H1 (cell line): ENCODE results near the gene HNRNPA1. TPM values are rescaled to one million over a fixed set of nuclear protein-coding genes. Genes with fewer than 3 reads are reported as not detected.
"Not testable (repeated sequence)": the region's sequence is repeated elsewhere in the genome, so short reads cannot be mapped to it uniquely, and the experiment has no call there.

Experiments used
- CTCF ChIA-PET: fragments of 300-600 bp; sonication (Branson Sonifier 250); formaldehyde crosslinking; loops from one replicate; lab custom pipeline; 2021; ENCODE audit not compliant: partially characterized antibody; lab: Charles Lee
- POLR2A ChIA-PET: fragments of 300-600 bp; sonication (Branson Sonifier 250); formaldehyde crosslinking; loops from one replicate; lab custom pipeline; 2021; ENCODE audit warnings: inconsistent platforms; ENCODE audit not compliant: partially characterized antibody; lab: Charles Lee
- DNase-seq, 2 experiments: peaks; one replicate each; pipeline versions ENCODE4 v3.0.0 to v3.0.0-alpha.2; 2010 to 2022; ENCODE audit warnings: low spot score in 2 of 2, low read depth in 1 of 2, mixed read lengths in 1 of 2
- FAIRE-seq: peaks from 2 replicates; lab custom pipeline; 2011; peaks lifted over from hg19 to GRCh38; lab: Jason Lieb, UNC
- H2AFZ ChIP-seq: 2 replicates; pipeline ENCODE4 v1.8.1; 2012; ENCODE audit warnings: low read length, inconsistent platforms
- H2AK5ac ChIP-seq: 2 replicates; pipeline ENCODE4 v1.6.1; 2013; ENCODE audit warnings: low read depth, low read length
- H2BK120ac ChIP-seq: replicated peaks from 2 replicates; pipeline ENCODE3; 2013; ENCODE audit warnings: low read depth, low read length, inconsistent platforms
- H2BK12ac ChIP-seq: 2 replicates; pipeline ENCODE4 v1.6.1; 2013; ENCODE audit warnings: low read depth, low read length
- H2BK15ac ChIP-seq: 2 replicates; pipeline ENCODE4 v1.6.1; 2013; ENCODE audit warnings: low read length
- H2BK20ac ChIP-seq: 2 replicates; pipeline ENCODE4 v1.6.1; 2013; ENCODE audit warnings: low read length
- H2BK5ac ChIP-seq: 2 replicates; pipeline ENCODE4 v1.6.1; 2013; ENCODE audit warnings: low read depth, low read length
- H3K14ac ChIP-seq: 2 replicates; pipeline ENCODE4 v1.6.1; 2013; ENCODE audit warnings: inconsistent platforms; ENCODE audit not compliant: insufficient read length
- H3K18ac ChIP-seq: 2 replicates; pipeline ENCODE4 v1.6.1; 2013; ENCODE audit warnings: low read length; ENCODE audit errors: extremely low read depth
- H3K23ac ChIP-seq: 2 replicates; pipeline ENCODE4 v1.6.1; 2013; ENCODE audit warnings: inconsistent platforms; ENCODE audit not compliant: insufficient read length
- H3K23me2 ChIP-seq: 2 replicates; pipeline ENCODE4 v1.6.1; 2013; ENCODE audit warnings: low read depth, low read length
- H3K27ac ChIP-seq: 2 replicates; pipeline ENCODE4 v1.6.1; 2011; ENCODE audit warnings: low read depth, low read length, inconsistent platforms
- H3K27me3 ChIP-seq, 4 experiments: replicated peaks in 1 of 4; 1 replicate in 1 of 4; 2 replicates in 3 of 4; pipeline versions ENCODE4 v1.6.1 to v1.8.1; 2011 to 2013; ENCODE audit warnings: low read length in 3 of 4, mild to moderate bottlenecking in 3 of 4, inconsistent platforms in 2 of 4, mixed read lengths in 2 of 4, moderate library complexity in 1 of 4; ENCODE audit not compliant: control insufficient read depth in 3 of 4, insufficient read depth in 3 of 4; ENCODE audit errors: extremely low read depth in 1 of 4
- H3K36me3 ChIP-seq, 4 experiments: 2 replicates each; pipeline versions ENCODE4 v1.6.1 to v1.8.1; 2011 to 2013; ENCODE audit warnings: mild to moderate bottlenecking in 4 of 4, low read length in 3 of 4, moderate library complexity in 2 of 4, control low read depth in 1 of 4, inconsistent platforms in 1 of 4; ENCODE audit not compliant: insufficient read depth in 4 of 4, control insufficient read depth in 2 of 4
- H3K4ac ChIP-seq: replicated peaks from 2 replicates; pipeline ENCODE3; 2013; ENCODE audit warnings: low read length, low read depth, mixed read lengths, inconsistent platforms; ENCODE audit not compliant: insufficient read length
- H3K4me1 ChIP-seq, 4 experiments: replicated peaks in 1 of 4; 1 replicate in 1 of 4; 2 replicates in 3 of 4; pipeline versions ENCODE4 v1.6.1 to v1.8.1; 2011 to 2013; ENCODE audit warnings: low read length in 3 of 4, inconsistent platforms in 2 of 4, mixed read lengths in 1 of 4; ENCODE audit not compliant: insufficient read depth in 4 of 4, control insufficient read depth in 3 of 4
- H3K4me2 ChIP-seq, 2 experiments: 2 replicates each; pipeline versions ENCODE4 v1.6.1 to v1.8.1; 2011 to 2013; ENCODE audit warnings: low read depth in 2 of 2, low read length in 2 of 2, control low read depth in 1 of 2, inconsistent platforms in 1 of 2, mild to moderate bottlenecking in 1 of 2; ENCODE audit not compliant: insufficient read depth in 1 of 2
- H3K4me3 ChIP-seq, 4 experiments: fragments of 200-600, 300-600 bp in 1 of 4; sonication (generic), shearing (Covaris generic), sonication (Bioruptor Twin) in 1 of 4; 2 replicates each; pipeline versions ENCODE4 v1.5.1 to v1.8.1; 2011 to 2016; ENCODE audit warnings: low read length in 4 of 4, low read depth in 3 of 4, control low read depth in 2 of 4, inconsistent platforms in 2 of 4, mild to moderate bottlenecking in 2 of 4, mixed read lengths in 1 of 4, moderate library complexity in 1 of 4; ENCODE audit not compliant: insufficient read depth in 2 of 4; ENCODE audit errors: extremely low read depth in 1 of 4
- H3K56ac ChIP-seq: replicated peaks from 2 replicates; pipeline ENCODE3; 2013; ENCODE audit warnings: low read depth, mild to moderate bottlenecking, mixed read lengths, low read length, inconsistent platforms; ENCODE audit not compliant: insufficient read length
- H3K79me1 ChIP-seq: 2 replicates; pipeline ENCODE4 v1.6.1; 2013; ENCODE audit warnings: low read depth, low read length, control low read depth
- H3K79me2 ChIP-seq, 2 experiments: 2 replicates each; pipeline versions ENCODE4 v1.6.1 to v1.8.1; 2012 to 2013; ENCODE audit warnings: low read length in 2 of 2, mild to moderate bottlenecking in 2 of 2, inconsistent platforms in 1 of 2; ENCODE audit not compliant: insufficient read depth in 2 of 2, control insufficient read depth in 1 of 2
- H3K9ac ChIP-seq, 4 experiments: replicated peaks in 1 of 4; 1 replicate in 1 of 4; 2 replicates in 3 of 4; pipeline versions ENCODE4 v1.6.1 to v1.8.1; 2011 to 2013; ENCODE audit warnings: low read depth in 3 of 4, low read length in 3 of 4, control low read depth in 2 of 4, mild to moderate bottlenecking in 2 of 4, moderate library complexity in 2 of 4, inconsistent platforms in 1 of 4; ENCODE audit errors: extremely low read depth in 1 of 4
- H3K9me3 ChIP-seq, 2 experiments: 2 replicates each; pipeline versions ENCODE4 v1.6.1 to v1.8.1; 2012 to 2013; ENCODE audit warnings: mild to moderate bottlenecking in 2 of 2, moderate library complexity in 2 of 2, control low read depth in 1 of 2, inconsistent platforms in 1 of 2, low read depth in 1 of 2, low read length in 1 of 2, mixed read lengths in 1 of 2; ENCODE audit not compliant: insufficient read depth in 2 of 2
- H4K20me1 ChIP-seq, 2 experiments: replicated peaks in 1 of 2; 2 replicates each; pipeline versions ENCODE3 to v1.8.1; 2011 to 2013; ENCODE audit warnings: inconsistent platforms in 2 of 2, low read length in 2 of 2, mild to moderate bottlenecking in 1 of 2; ENCODE audit not compliant: insufficient read depth in 2 of 2, control insufficient read depth in 1 of 2
- H4K5ac ChIP-seq: 2 replicates; pipeline ENCODE4 v1.6.1; 2013; ENCODE audit warnings: low read length, low read depth, mixed read lengths, inconsistent platforms; ENCODE audit not compliant: insufficient read length
- H4K8ac ChIP-seq: 2 replicates; pipeline ENCODE4 v1.8.0; 2013; ENCODE audit warnings: mild to moderate bottlenecking, moderate library complexity, low read length, inconsistent platforms; ENCODE audit not compliant: insufficient read depth; ENCODE audit errors: extremely low read depth
- H4K91ac ChIP-seq: replicated peaks from 2 replicates; pipeline ENCODE3; 2013; ENCODE audit warnings: low read length, mixed read lengths, inconsistent platforms; ENCODE audit not compliant: insufficient read length
- WGBS, 2 experiments: shearing (Covaris generic) in 1 of 2; methylation state at CpG; one replicate each; pipeline versions ENCODE4 v1.1.6 to v1.1.7; 2013 to 2015; ENCODE audit warnings: low lambda C conversion rate in 2 of 2, mixed read lengths in 2 of 2, inconsistent platforms in 1 of 2, low coverage in 1 of 2, missing lambda C conversion rate in 1 of 2; ENCODE audit not compliant: insufficient replicate concordance in 2 of 2, insufficient coverage in 1 of 2, insufficient read length in 1 of 2; ENCODE audit errors: extremely low coverage in 1 of 2, missing lambda C conversion rate in 1 of 2; 5-methylcytosine and 5-hydroxymethylcytosine counted together
- polyA plus RNA-seq, 7 experiments: library from polyadenylated mRNA; depleted of rRNA in 3 of 7; stranded (reverse) in 5 of 7; unstranded in 2 of 7; fragments of >200 nt in 5 of 7; fragments of 200-250 nt in 2 of 7; gene quantifications; 1 replicate in 5 of 7; 2 replicates in 1 of 7; 4 replicates in 1 of 7; pipeline versions ENCODE4 v1.2.1 to v1.2.3, GENCODE V29; 2011 to 2013; ENCODE audit warnings: missing spikeins in 2 of 7, mixed read lengths in 2 of 7
- total RNA-seq: library from RNA; stranded (reverse); fragmentation: NEBNext Ultra II Directional; extraction: Animal tissue kit (Norgen Biotek cat#: 25700); gene quantifications from 2 replicates; pipeline ENCODE4 v1.2.1, GENCODE V29; 2021

Gene HNRNPA1
- total and polyA plus RNA-seq, 2 of the 8 experiments (the other 6 are each of a cell fraction or from before 2014, with no cell fraction given), result 835 to 2,738 TPM

GRCh38 chr12:54325442-54326109 is 45.0 kb downstream of the HNRNPA1 start:
- H3K23me2 ChIP-seq, H3K23ac ChIP-seq, H4K20me1 ChIP-seq, H3K18ac ChIP-seq, H3K27me3 ChIP-seq, H3K79me1 ChIP-seq, H3K14ac ChIP-seq, H2BK20ac ChIP-seq, FAIRE-seq, H2BK15ac ChIP-seq, H3K4ac ChIP-seq, H2AK5ac ChIP-seq, H3K79me2 ChIP-seq, DNase-seq, H3K9me3 ChIP-seq, H3K36me3 ChIP-seq, H4K91ac ChIP-seq: not testable (repeated sequence)
- Histone ChIP-seq H3K4me1 (peaks cover 0 to 11% (median 4%) of the 10 kb centered on the region in 4 experiments; a peak in 2 of 7 replicates), H3K4me3 (peak overlapping the region; percentile 79 to 97 (median 88)), H3K56ac (peak overlapping the region; percentile 43), H4K8ac (peak overlapping the region; percentile 97; the same call in 1 of the 2 replicates), H3K9ac (peak overlapping the region; percentile 77 to 97 (median 92)), H4K5ac (peak overlapping the region; percentile 74), H2AFZ (peak overlapping the region; percentile 72; the same call in 1 of the 2 replicates), H2BK120ac (peak overlapping the region; percentile 29), H2BK12ac (peak overlapping the region; percentile 53; the same call in 1 of the 2 replicates), H3K4me2 (peak overlapping the region; percentile 64 to 95), H3K27ac (peak overlapping the region; percentile 83), H2BK5ac (peak overlapping the region; percentile 82; the same call in 1 of the 2 replicates)
- ChIA-PET POLR2A (interaction anchor here (0.6 to 16.2 kb wide), 21 partner anchors 8 to 131 kb away, joined by 3 to 166 read pairs (median 4); partner anchors contain the start of genes CBX5, HNRNPA1, ITGA5 and NFE2), CTCF (interaction anchor here (0.6 to 34.6 kb wide), 30 partner anchors 8 to 535 kb away, joined by 3 to 618 read pairs (median 5); partner anchors contain the start of gene NFE2)
- 57% methylated on average over 14 of the region's 22 CpGs; no CpG with 5 or more reads in 1 of the 2 experiments for WGBS, 2 experiments
